Gastrocnemius medialis (tissue), 4 donors: ENCODE measurements around the gene DGKG.

Experiments
- POLR2A ChIP-seq, 2 donors: fragments of 450-650 bp; IDR thresholded peaks; one replicate each; pipeline ENCODE4 v1.6.1; 2017; ENCODE audit warnings: antibody characterized with exemption in 2 of 2, mild to moderate bottlenecking in 2 of 2, moderate library complexity in 2 of 2
- TF ChIP-seq, protein P1 (sequence below), 5 experiments: fragments of 450-650 bp in 3 of 5; fragments of 200-600 bp in 2 of 5; sonication (generic) in 2 of 5; IDR thresholded peaks in 4 of 5; conservative IDR thresholded peaks in 1 of 5; 1 replicate in 4 of 5; 2 replicates in 1 of 5; pipeline ENCODE4 v1.5.1; 2016 to 2019; ENCODE audit warnings: antibody characterized with exemption in 5 of 5, mild to moderate bottlenecking in 3 of 5, moderate library complexity in 3 of 5

DNA sequence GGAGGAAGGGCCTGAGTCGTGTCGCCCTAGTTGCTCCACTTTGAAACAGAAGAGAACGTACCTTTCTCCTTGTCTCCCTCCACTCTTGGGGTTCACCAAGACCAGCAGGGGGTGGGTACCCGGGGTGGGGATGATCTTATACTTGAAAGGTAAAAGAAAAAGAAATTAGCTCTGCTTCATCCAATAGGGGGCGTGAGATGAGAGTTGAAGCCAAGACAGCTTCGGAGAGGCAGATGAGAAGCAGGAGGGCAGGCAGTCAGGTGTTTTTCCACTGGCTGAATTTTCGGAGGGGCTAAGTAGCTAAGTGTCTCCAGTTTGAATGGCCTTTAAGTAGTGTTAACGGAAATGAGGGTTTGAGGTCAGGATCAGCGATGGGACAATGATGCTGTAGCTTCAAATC is 100.4 kb downstream of the DGKG start:
- TF ChIP-seq, protein P1, sequence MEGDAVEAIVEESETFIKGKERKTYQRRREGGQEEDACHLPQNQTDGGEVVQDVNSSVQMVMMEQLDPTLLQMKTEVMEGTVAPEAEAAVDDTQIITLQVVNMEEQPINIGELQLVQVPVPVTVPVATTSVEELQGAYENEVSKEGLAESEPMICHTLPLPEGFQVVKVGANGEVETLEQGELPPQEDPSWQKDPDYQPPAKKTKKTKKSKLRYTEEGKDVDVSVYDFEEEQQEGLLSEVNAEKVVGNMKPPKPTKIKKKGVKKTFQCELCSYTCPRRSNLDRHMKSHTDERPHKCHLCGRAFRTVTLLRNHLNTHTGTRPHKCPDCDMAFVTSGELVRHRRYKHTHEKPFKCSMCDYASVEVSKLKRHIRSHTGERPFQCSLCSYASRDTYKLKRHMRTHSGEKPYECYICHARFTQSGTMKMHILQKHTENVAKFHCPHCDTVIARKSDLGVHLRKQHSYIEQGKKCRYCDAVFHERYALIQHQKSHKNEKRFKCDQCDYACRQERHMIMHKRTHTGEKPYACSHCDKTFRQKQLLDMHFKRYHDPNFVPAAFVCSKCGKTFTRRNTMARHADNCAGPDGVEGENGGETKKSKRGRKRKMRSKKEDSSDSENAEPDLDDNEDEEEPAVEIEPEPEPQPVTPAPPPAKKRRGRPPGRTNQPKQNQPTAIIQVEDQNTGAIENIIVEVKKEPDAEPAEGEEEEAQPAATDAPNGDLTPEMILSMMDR (IDR thresholded peaks at IDR 0.05 in 4 of 5, conservative IDR thresholded peaks at IDR 0.05 in 1 of 5) = no peak
- TF ChIP-seq POLR2A (IDR thresholded peaks at IDR 0.05) = no peak
